ENCODE measurements around the gene PRPSAP1.
"Not testable (repeated sequence)": the region's sequence is repeated elsewhere in the genome, so short reads cannot be mapped to it uniquely, and the experiment has no call there.

Gene PRPSAP1

GRCh38 chr17:76318586-76318985, 35.1 kb downstream of the PRPSAP1 start:
- no peak for DNase-seq (ENCODE audit: low read depth in 2 of 2)

GRCh38 chr17:76317535-76317934, 36.2 kb downstream of the PRPSAP1 start:
- DNase-seq (ENCODE audit: low read depth in 2 of 2) = no peak

GRCh38 chr17:76314392-76315227, 39.1 kb downstream of the PRPSAP1 start:
- DNase-seq (ENCODE audit: low read depth in 2 of 2) = no peak

- DNase-seq (ENCODE audit: low read depth in 2 of 2) = no peak
Measured at GRCh38 chr17:76312735-76313134, 41.0 kb downstream of the PRPSAP1 start.

DNA sequence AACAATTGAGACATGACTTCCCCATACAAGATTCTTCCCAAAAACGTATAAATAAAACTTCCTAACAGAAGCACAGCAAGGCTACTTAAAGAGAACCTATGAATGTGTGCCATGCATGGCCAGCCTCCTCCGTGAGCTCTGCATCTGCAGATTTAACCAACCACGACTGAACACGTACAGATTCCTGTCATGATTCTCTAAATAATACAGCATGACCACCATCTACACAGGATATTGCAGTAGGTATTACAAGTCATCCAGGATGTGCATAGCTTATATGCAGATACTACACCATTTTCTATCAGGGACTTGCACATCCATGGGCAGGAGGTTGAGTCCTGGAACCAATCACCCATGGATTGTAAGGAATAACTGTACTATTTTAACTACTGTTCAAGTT, 44.3 kb downstream of the PRPSAP1 start:
- DNase-seq (ENCODE audit: low read depth in 2 of 2) = no peak

DNA sequence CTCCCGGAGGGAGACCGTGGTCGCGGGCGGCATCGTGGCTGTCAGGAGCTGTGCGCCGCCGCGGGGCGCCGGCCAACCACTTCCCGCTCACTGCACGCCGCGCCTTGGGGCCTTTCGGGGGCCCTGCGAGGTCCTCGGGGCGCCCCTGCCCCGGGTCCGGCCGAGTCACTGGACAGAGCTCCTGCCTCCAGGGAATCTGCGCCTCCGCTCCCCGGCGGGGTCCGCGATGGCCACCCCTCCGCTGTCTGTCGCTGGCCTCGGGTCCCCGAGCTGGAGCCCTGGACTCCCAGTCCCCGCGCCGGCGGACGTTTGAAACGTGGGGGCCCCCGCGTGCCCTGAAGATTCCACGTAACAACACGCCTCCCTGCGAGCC, 45.8 kb downstream of the PRPSAP1 start, which contains the start of gene QRICH2:
Gene QRICH2, minus strand, starts transcription at position 311 of the 373 bp plus-strand sequence. Its CDS starts 278 bp downstream, at position 33.
- no peak for DNase-seq (ENCODE audit: low read depth in 2 of 2)

DNA sequence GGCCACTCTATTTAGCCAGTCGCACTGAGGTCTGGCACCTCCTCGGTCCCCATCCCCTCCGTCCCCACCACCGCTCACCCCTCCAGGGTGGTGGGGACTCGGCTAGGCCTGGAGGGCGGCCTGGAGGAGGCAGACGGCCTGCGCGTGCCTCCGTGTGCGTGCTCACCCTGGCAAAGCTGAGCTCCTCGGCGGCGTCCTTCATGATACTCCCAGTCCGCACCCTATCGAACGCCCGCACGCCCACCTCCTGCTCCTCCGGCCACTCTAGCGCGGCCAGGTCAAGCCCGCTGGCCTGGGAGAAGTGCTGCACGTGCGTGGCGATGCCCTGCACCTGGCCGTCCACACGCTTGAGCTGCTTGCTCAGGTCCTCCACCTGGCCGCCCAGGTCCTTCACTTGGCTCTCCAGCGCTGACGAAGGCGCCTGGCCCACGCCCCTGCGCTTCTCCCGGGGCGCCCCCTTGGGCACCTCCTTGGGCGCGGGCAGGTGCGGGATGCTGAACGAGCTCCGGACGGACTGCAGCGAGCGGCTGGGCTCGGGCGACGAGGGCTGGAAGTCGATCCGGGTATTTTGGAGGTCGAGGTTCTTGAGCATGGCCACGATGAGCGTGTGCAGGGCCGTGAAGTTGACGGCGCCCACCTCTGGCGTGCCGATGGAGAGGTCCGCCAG, 46.3 kb downstream of the PRPSAP1 start:
- DNase-seq (ENCODE audit: low read depth in 2 of 2) = no peak

DNA sequence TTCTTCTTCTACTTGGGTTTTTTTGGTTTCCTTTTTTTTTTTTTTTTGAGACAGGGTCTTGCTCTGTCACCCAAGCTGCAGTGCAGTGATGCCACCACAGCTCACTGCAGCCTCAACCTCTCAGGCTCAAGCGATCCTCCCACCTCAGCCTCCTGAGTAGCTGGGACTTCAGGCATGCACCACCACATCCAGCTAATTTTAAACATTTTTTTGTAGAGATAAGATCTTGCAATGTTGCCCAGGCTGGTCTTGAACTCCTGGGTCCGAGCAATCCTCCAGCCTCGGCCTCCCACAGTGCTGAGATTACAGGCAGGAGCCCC, 48.6 kb downstream of the PRPSAP1 start:
- DNase-seq (ENCODE audit: low read depth in 2 of 2) = not testable (repeated sequence)

- no peak for DNase-seq (ENCODE audit: low read depth in 2 of 2)
Measured at GRCh38 chr17:76304226-76305134, 49.2 kb downstream of the PRPSAP1 start.

GRCh38 chr17:76297436-76297835, 56.3 kb downstream of the PRPSAP1 start:
- DNase-seq (ENCODE audit: low read depth in 2 of 2) = no peak

GRCh38 chr17:76296889-76297288, 56.8 kb downstream of the PRPSAP1 start:
- no peak for DNase-seq (ENCODE audit: low read depth in 2 of 2)

DNA sequence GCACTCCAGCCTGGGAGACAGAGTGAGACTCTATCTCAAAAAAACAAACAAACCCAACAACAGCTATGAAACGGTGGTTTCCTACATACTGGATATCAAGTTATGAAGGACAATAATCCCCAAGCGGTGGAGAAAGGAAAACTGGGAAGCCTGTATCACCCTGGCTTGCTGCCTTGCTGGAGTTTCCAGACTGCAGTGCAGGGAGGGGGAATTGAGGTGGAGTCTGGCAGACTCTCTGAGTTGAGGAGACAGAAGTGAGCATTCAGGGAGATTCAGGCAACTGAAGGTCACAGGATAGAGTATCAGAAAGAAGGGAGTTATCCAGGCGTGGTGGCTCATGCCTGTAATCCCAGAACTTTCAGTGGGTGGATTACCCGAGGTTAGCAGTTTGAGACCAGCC, 57.5 kb downstream of the PRPSAP1 start:
- DNase-seq (ENCODE audit: low read depth in 2 of 2) = no peak

- DNase-seq (ENCODE audit: low read depth in 2 of 2) = no peak
Measured at GRCh38 chr17:76293106-76293505, 60.6 kb downstream of the PRPSAP1 start.

GRCh38 chr17:76292567-76292966, 61.1 kb downstream of the PRPSAP1 start:
- DNase-seq (ENCODE audit: low read depth in 2 of 2) = no peak

DNA sequence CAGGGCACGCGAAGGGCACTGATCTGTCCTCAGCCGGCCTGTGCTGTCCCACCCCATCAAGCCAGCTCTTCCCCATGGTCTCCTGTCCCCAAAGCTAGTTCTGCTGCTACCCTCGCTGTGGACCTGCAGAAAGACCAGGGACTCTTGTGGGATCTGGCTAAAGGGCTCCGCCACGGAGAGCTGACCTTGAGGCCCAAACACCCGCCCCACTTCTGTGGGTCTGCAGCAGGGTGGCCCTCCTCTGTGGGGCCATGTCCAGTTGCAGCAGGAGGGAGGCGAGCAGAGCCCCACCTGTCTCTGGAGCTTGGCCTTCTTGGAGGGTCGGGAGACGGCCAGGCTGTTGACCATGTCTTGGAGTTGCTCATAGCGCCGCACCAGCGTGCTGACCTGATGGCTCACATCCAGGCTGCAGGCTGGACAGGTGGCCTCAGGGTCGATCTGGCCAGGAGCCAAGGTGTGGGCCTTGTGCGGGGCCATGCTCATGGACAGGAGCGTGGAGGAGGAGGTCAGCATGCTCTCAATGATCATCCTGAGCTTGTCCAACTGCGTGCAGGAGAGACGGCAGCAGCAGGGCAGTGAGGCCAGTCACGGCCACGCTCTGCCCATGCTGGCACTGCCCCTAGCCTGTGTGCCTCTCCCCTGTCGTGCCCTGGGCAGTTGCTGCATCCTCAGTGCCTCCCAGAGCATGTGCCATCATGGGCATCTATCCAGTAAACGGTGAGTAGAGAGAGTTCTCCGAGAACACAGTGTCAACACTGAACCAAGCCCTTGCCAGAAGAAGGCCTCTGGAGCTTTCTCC, 71.9 kb downstream of the PRPSAP1 start:
- no peak for DNase-seq (ENCODE audit: low read depth in 2 of 2)

DNA sequence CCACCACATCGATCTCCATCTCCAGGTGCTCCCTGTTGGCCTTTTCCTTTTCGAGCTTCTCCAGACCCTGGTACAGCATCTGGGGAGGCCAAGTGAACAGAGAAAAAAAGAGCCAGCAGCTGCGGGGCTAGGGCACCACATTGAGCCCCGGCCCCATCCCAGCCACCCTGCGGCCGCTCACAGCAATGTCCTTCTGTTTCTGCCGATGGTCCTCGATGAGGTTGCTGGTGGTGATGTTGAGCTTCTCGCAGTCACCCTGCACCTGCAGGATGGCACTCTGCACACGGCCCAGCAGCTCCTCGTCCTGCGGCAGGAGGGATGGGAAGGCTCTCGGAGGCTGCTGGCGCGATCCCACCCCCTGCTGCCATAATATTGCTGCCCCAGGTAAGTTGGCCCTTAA, 73.1 kb downstream of the PRPSAP1 start:
- no peak for DNase-seq (ENCODE audit: low read depth in 2 of 2)

- DNase-seq (ENCODE audit: low read depth in 2 of 2) = no peak
Measured at GRCh38 chr17:76279742-76280287, 73.9 kb downstream of the PRPSAP1 start.

DNA sequence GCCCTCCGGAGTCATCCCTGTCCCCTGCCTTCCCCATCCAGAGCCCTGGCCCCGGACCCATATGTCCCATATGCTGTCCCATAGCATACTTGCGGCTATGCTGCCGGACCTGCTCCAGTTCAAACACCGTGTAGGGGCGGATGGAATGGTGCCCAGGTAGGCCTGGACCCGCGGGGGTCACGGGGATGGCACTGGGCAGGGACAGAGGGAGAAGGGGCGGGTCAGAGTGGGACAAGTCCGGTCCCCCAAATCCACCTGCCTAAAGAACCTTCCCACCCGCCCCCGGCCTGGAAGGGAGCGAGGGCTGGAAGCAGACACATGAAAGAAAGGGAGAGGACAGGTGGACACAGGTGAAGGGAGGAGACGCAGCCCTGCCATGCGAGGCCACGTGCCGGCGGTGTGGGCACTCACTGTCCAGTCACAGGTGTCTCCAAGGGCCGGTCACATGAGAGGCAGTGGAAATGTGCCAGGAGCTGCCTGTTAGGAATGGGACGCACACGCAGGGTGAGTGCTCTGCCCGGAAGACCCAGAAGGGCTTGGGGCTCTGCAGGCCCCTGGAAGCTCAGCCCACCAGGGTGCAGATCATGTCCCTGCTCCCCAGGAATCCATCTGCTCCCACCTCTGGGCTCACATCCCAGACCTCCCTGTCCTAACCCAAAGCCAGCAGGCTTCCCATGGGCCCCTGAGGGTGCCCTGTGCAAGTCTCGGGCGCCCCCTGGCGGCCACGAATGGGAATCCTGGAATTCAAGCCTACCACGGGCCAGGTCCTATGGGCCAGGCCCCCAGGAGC, 74.6 kb downstream of the PRPSAP1 start:
- DNase-seq (ENCODE audit: low read depth in 2 of 2) = peak; percentile 76 to 77

GRCh38 chr17:76278268-76278908, 75.3 kb downstream of the PRPSAP1 start:
- no peak for DNase-seq (ENCODE audit: low read depth in 2 of 2)

Measured in stimulated activated CD8-positive, alpha-beta memory T cell treated with anti-CD3 and anti-CD28 coated beads, Interleukin-2, amount 100 ng/mL, for 48 hours (primary cell).